PC-3 (cell line): ENCODE measurements around the gene CARD11. TPM values are rescaled to one million over a fixed set of nuclear protein-coding genes. Genes with fewer than 3 reads are reported as not detected.

ENCODE experiments used
- ATAC-seq: fragments of 200-7000 bp; cut with Tn5 transposase; 2 replicates; pipeline ENCODE4 v1.9.1; 2020; ENCODE audit warnings: mild to moderate bottlenecking, moderate library complexity
- BruUV-seq: library from RNA; stranded (reverse); fragments of 400-500 nt; replicated peaks from 2 replicates; lab custom pipeline; 2021; lab: Mats Ljungman, UMichigan
- CTCF ChIA-PET: fragments of 300-600 bp; sonication (Branson Sonifier 250); formaldehyde crosslinking; loops from one replicate; lab custom pipeline; 2022; ENCODE audit warnings: antibody characterized with exemption; lab: Charles Lee
- POLR2A ChIA-PET: fragments of 300-600 bp; sonication (Branson Sonifier 250); formaldehyde crosslinking; loops from one replicate; lab custom pipeline; 2022; ENCODE audit warnings: antibody characterized with exemption; ENCODE audit not compliant: unreplicated experiment; lab: Charles Lee
- DNase-seq: peaks from one replicate; pipeline ENCODE4 v3.0.0-alpha.2; 2015
- H2AFZ ChIP-seq: fragments of 300-600 bp; sonication (generic); 2 replicates; pipeline ENCODE4 v1.6.0; 2016; ENCODE audit warnings: antibody characterized with exemption, low read length
- H3F3A ChIP-seq: fragments of 300-600 bp; sonication (generic); one replicate; pipeline ENCODE4 v1.6.0; 2017; ENCODE audit warnings: antibody characterized with exemption, low read length, control low read depth, mild to moderate bottlenecking; ENCODE audit not compliant: unreplicated experiment
- H3K27ac ChIP-seq: fragments of 300-600 bp; sonication (generic); 2 replicates; pipeline ENCODE4 v1.5.1; 2016; ENCODE audit warnings: mild to moderate bottlenecking, low read length
- H3K27me3 ChIP-seq: fragments of 300-600 bp; sonication (generic); 2 replicates; pipeline ENCODE4 v1.6.1; 2016; ENCODE audit warnings: low read length, mixed read lengths
- H3K36me3 ChIP-seq: fragments of 300-600 bp; sonication (generic); 2 replicates; pipeline ENCODE4 v1.6.1; 2016; ENCODE audit warnings: low read depth, mixed run types, low read length, mixed read lengths
- H3K4me1 ChIP-seq: fragments of 300-600 bp; sonication (generic); 2 replicates; pipeline ENCODE4 v1.5.1; 2016; ENCODE audit warnings: low read length; ENCODE audit not compliant: insufficient read depth
- H3K4me2 ChIP-seq: fragments of 300-600 bp; sonication (generic); 2 replicates; pipeline ENCODE4 v1.6.0; 2016; ENCODE audit warnings: low read length
- H3K4me3 ChIP-seq: fragments of 300-600 bp; sonication (generic); 2 replicates; pipeline ENCODE4 v1.5.1; 2016; ENCODE audit warnings: mild to moderate bottlenecking, low read length, mixed read lengths
- H3K79me2 ChIP-seq: fragments of 300-600 bp; sonication (generic); 2 replicates; pipeline ENCODE4 v1.6.1; 2017; ENCODE audit warnings: low read length, mixed read lengths
- H3K9ac ChIP-seq: fragments of 300-600 bp; sonication (generic); 2 replicates; pipeline ENCODE4 v1.6.0; 2016; ENCODE audit warnings: mild to moderate bottlenecking, low read length
- H3K9me2 ChIP-seq: fragments of 300-600 bp; sonication (generic); replicated peaks from 2 replicates; pipeline ENCODE4 v1.6.1; 2016; ENCODE audit warnings: mixed run types, low read length, mixed read lengths
- H3K9me3 ChIP-seq: fragments of 300-600 bp; sonication (generic); 2 replicates; pipeline ENCODE4 v1.6.1; 2016; ENCODE audit warnings: low read length, mixed read lengths
- H4K20me1 ChIP-seq: fragments of 300-600 bp; sonication (generic); 2 replicates; pipeline ENCODE4 v1.6.1; 2016; ENCODE audit warnings: low read length, mixed read lengths
- EZH2 ChIP-seq: fragments of 300-600 bp; sonication (generic); IDR thresholded peaks from one replicate; pipeline ENCODE4 v1.6.1; 2017; ENCODE audit warnings: antibody characterized with exemption, mild to moderate bottlenecking, low read length; ENCODE audit not compliant: unreplicated experiment
- EZH2phosphoT487 ChIP-seq: fragments of 300-600 bp; sonication (generic); IDR thresholded peaks from 2 replicates; pipeline ENCODE4 v1.6.1; 2018; ENCODE audit warnings: mild to moderate bottlenecking, antibody characterized with exemption, low read length, borderline replicate concordance
- intact Hi-C: fragments of 100-400 bp; cut with micrococcal nuclease; formaldehyde crosslinking; loops from 2 replicates; pipeline ENCODE4 v1.9.0; 2023
- total RNA-seq: library from RNA; depleted of rRNA; stranded (reverse); fragments of >200 nt; gene quantifications from 2 replicates; pipeline ENCODE4 v1.2.3, GENCODE V29; 2014
- TF ChIP-seq, protein P1 (sequence below): fragments of 300-600 bp; sonication (generic); conservative IDR thresholded peaks from 2 replicates; pipeline ENCODE4 v1.5.1; 2017; ENCODE audit warnings: antibody characterized with exemption, low read depth, mild to moderate bottlenecking, low read length

CARD11 gene
- total RNA-seq, 1 experiment from 2014 or later = not detected

DNA sequence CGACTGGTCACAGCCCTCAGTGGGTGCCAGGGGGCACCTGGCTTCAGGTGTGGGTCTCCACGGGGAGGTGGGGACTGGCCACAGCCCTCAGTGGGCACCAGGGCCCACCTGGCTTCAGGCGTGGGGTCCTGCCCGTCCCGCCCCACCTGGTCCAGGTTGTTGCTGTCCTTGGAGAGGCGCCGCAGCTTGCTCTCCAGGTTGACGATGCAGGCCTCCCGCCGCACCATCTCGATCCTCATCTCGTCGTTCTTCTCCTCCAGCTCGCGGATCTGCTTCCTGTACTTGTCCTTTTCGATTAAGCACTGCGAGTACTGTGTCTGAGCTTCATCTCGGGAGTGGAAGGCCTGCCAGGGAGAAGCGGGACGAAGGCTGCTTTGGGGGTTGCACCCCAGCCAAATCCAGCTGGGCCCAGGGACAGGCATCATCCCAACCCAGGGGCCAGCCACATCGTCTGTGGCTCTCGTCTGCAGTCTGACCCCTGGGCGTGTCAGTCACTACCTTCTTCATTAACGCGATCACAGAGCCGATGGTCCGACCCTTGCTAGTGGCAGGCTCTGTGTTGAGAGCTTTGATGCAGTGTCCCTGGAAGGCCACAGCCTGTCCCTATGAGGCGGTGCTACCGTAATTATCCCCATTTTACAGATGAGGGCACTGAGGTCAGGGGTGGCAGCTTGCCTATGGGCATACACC is 106.6 kb downstream of the CARD11 start:
- Histone ChIP-seq H3K4me3 (no peak overlapping the region), H3K9ac (no peak overlapping the region), H3K9me2 (no peaks in the 10 kb centered on the region), H3F3A (no peaks in the 10 kb centered on the region), H3K36me3 (no peaks in the 10 kb centered on the region), H3K27me3 (peaks cover 30% of the 10 kb centered on the region), H3K4me1 (peaks cover 6% of the 10 kb centered on the region; the same call in 1 of the 2 replicates), H3K27ac (no peak overlapping the region), H3K4me2 (no peak overlapping the region), H3K79me2 (no peaks in the 10 kb centered on the region), H4K20me1 (no peaks in the 10 kb centered on the region), H2AFZ (no peak overlapping the region), H3K9me3 (no peaks in the 10 kb centered on the region)
- POLR2A ChIA-PET = no interaction called here
- CTCF ChIA-PET = no interaction called here
- TF ChIP-seq EZH2phosphoT487 (no peak), EZH2 (no peak)
- TF ChIP-seq, protein P1, sequence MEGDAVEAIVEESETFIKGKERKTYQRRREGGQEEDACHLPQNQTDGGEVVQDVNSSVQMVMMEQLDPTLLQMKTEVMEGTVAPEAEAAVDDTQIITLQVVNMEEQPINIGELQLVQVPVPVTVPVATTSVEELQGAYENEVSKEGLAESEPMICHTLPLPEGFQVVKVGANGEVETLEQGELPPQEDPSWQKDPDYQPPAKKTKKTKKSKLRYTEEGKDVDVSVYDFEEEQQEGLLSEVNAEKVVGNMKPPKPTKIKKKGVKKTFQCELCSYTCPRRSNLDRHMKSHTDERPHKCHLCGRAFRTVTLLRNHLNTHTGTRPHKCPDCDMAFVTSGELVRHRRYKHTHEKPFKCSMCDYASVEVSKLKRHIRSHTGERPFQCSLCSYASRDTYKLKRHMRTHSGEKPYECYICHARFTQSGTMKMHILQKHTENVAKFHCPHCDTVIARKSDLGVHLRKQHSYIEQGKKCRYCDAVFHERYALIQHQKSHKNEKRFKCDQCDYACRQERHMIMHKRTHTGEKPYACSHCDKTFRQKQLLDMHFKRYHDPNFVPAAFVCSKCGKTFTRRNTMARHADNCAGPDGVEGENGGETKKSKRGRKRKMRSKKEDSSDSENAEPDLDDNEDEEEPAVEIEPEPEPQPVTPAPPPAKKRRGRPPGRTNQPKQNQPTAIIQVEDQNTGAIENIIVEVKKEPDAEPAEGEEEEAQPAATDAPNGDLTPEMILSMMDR = no peak
- intact Hi-C loops = no loop called here
- BruUV-seq = no TSS peak
- no peak for DNase-seq
- ATAC-seq = no peak

DNA sequence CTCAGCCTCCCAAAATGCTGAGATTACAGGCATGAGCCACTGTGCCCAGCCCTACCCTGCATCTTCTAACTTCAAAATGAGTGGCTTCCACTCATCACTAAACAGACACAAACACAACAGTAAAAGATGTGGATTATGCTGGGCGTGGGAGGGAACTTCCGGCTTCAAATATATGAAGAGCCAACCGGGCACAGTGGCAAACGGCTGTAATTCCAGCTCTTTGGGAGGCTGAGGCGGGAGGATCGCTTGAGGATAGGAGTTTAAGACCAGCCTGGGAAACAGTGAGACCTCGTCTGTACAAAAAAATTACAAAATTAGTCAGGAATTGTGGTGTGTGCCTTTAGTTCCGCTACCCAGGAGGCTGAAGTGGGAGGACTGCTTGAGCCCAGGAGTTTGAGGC is 107.4 kb downstream of the CARD11 start:
- DNase-seq (no peak), ATAC-seq (no peak)
- Histone ChIP-seq H3K27ac (no peak overlapping the region), H4K20me1 (no peaks in the 10 kb centered on the region), H3K4me3 (no peak overlapping the region), H3K36me3 (no peaks in the 10 kb centered on the region), H2AFZ (no peak overlapping the region), H3F3A (no peaks in the 10 kb centered on the region), H3K4me2 (no peak overlapping the region), H3K9ac (no peak overlapping the region), H3K9me2 (no peaks in the 10 kb centered on the region), H3K79me2 (no peaks in the 10 kb centered on the region), H3K27me3 (peaks cover 23% of the 10 kb centered on the region), H3K4me1 (peaks cover 6% of the 10 kb centered on the region; the same call in 1 of the 2 replicates), H3K9me3 (no peaks in the 10 kb centered on the region)
- ChIA-PET CTCF (no interaction called here), POLR2A (no interaction called here)
- TF ChIP-seq EZH2 (no peak), EZH2phosphoT487 (no peak)
- TF ChIP-seq, protein P1 = no peak
- intact Hi-C loops = no loop called here
- BruUV-seq = no TSS peak
